ENCODE data around the gene NVL.
"Not testable (repeated sequence)": the region's sequence is repeated elsewhere in the genome, so short reads cannot be mapped to it uniquely, and the experiment has no call there.

The NVL gene

DNA sequence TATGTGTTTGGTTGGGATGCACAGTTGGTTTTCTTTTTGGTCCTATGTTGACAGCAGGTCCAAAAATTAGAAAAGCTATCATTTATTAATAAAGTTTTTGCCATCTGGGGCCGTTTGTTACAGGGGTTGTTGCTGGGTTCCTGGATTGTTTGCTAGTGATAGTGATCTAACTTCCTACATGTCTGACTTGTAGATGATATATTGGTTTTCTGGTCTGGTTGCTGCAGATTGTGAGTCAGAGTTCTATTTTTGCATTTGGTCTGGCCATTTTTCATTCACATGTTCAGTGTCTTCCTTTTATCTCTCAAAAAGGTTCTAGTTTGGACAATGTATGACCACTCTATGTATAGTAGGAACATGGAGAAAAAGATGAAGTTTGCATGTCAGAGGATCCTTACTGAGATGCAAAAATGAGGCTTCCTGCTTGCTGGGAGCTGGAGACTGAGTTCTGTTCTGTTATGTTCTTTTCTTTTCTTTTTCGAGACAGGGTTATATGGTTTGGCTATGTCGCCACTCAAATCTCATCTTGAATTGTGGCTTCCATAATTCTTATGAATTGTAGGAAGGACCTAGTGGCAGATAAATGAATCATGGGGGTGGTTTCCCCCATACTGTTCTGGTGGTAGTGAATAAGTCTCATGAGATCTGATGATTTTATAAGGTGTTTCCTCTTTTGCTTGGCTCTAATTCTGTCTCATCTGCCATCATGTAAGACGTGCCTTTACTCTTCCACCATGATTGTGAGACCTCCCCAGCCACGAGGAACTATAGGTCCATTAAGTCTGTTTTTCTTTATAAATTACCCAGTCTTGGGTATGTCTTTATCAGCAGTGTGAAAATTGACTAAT, 4.2 kb upstream of the NVL start:
- DNase-seq, result no peak

DNA sequence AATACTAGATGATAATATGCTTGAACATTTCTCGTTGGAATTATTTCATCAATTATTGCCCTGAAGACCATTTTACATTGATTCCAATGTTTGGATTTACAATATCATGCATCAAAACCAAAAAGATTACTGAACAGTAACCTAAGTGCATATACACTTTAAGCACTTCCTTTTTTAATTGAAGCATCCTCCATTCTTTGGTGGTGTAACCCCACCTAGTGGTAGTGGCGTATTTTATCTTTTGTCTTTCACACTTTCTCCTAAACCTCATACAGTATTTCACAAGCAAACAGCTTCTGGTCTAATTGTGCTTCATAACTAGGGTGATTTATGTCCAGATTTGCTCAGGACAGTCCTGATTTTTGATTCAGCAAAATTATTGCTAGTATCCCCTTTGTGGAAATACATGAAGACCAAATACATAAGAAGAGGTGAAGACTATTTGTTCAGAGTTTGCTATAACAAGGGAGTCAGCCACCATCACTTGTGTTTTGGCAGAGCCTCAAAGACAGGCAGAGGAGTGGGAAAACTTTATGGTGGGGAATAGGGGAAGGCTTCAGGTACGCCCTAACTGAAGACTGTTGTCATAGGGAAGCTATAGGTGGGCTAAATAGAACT, 3.4 kb upstream of the NVL start:
- no peak for DNase-seq

DNA sequence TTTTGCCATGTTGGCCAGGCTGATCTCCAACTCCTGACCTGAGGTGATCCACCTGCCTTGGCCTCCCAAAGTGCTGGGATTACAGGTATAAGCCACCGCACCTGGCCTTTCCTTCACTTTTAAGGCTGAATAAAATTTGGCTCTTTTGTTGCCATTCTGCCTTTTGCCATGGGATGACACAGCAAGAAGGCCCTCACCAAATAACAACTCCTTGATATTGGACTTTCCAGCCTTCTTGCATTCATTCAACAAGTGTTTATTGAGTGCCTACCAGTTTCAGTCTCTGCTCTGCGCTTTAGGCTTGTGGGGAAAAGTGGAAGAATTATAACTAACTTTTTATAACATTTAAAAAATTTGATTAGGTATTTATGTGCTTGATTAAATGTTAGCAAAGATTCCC, 1.9 kb upstream of the NVL start:
- DNase-seq, result no peak

DNA sequence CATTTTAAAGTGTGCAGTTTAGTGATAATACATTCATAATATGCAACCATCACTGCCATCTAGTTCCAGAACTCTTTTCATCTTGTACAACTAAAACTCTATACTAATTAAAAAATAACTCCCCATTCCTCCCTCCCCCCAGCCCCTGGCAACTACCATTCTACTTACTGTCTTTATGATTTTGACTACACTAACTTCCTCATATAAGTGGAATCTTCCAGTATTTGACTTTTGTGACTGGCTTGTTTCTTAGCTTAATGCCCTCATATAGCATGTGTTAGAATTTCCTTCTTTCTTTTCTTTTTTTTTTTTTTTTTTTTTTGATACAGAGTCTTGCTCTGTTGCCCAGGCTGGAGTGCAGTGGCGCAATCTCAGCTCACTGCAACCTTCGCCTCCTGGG, 1.4 kb upstream of the NVL start:
- DNase-seq, result no peak

DNA sequence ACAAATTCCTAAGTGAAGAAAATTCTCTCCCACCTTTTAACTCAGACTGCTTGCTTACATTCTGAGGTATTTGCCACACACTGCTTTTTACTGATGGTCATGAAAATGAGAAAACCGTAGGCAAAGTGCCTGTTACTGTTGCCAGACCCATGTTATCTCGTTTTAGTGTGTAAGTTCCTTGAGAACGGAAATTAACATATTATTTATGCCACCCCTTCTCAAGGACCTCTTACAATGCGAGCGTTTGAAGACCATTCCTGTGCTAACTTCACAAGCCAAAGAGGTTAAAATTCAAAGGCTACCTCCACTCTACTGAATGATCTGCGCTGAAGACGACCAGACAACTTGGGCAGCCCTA, 509 bp downstream of the NVL start:
- DNase-seq, result no peak

DNA sequence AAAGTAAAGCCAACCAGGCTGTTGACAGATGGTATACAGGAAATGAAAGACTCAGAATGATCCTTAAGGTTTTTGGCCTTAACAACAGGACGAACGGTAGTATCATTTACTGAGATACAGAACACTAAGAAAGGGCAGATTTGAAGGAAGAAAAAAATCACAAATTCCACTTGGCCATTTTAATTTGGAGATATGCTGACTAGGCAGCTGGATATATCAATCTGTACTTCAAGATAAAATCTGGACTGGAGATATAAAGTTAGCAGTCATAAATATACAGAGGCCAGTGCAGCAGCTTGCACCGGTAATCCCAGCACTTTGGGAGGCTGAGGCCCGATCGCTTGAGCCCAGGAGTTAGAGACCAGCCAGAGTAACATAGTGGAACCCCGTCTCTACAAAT, 1.3 kb downstream of the NVL start:
- DNase-seq, result no peak

DNA sequence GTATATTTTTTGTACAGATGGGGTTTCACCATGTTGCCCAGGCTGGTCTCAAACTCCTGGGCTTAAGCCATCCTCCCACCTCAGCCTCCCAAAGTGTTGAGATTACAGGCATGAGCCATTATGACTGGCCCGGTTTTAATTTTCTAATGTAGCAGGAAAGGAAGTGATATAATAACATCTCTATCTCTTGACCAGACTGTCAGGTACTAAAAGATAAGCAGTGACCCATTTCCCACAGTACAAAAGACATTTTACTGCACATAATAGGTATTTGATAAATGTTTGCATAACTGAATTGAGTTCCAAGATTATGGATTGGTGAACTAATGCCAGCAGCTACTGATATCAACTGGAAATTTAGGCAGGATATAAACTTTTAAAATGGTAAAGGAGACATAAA, 4.0 kb downstream of the NVL start:
- DNase-seq, result no peak

DNA sequence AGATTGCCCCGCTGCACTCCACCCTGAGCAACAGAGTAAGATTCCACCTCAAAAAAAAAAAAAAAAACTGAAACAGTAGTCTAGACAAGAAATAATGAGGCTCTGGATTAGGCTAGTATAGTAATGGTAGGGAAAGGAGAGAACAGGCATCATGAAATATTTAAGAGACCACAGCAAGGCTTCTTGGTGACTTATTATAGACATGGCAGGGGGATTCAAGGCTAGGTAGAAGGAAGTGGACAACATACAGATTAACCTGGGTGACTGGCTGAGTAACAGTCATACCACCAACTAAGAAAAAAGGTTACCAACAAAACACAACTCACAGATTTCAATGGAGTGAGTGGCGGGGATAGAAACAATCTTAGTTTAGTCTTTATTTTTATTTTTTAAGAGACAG, 8.3 kb downstream of the NVL start:
- no peak for DNase-seq

DNA sequence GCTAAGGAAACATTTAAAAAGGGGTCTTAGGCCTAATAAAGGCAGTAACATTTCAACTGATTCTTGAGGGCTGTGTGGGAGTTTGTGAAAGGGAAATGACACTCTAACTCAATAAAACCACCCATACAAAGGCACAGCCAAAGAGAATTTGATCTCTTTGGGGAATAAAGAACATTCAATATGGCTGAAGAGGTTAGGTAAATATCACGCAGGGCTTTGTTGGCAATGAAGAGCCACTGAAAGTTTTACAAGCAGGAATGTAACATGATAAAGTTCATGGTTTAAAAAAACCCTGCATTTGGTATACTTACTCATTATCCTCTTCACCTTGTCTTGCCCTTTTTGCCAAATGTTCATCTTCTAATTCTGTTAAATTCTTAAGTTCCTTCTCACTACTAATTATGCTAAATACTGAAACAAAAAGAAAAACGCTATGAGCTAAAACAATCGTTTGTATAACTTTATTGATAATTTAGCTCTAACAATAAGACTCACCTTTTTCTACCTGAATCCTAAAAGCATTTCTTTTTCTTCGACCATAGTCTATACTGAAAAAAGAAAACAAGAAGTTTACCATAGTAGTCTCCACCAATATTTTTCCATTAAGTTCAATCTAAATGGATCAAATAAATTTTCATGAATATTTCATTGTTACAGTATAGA, 12.5 kb downstream of the NVL start:
- DNase-seq, result no peak

DNA sequence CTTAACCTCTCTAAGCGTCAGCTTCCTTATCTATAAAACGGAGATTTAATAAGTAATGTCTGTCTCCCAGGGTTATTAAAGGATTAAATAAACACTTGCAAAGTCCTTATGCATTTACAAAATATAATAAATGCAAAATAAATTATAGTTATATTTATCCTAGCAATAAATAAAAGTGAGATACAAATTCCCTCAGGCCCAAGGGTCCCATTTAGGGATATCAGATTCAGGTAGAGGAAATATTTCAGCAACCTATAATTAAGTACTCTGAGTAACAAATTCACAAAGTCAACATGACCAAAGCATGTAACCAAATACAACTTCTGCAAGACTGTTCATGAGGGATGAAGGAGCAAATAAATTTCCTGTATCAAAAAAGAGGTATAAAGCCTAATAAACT, 17.9 kb downstream of the NVL start:
- DNase-seq, result no peak

DNA sequence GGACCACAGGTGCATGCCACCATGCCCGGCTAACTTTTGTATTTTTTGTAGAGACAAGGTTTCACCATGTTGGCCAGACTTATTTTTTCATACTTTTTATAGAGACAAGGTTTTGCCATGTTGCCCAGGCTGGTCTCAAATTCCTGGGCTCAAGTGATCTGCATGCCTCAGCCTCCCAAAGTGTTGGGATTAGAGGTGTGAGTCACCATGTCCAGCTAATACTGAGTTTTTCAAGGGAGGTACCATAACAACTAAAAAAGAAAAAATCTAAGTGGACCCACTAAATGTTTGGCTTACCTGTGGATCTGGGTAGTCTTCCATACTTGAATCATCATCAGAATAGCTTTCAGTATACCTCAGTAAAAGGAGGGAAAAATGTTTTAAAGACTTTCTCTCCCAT, 18.5 kb downstream of the NVL start:
- DNase-seq, result not testable (repeated sequence)

DNA sequence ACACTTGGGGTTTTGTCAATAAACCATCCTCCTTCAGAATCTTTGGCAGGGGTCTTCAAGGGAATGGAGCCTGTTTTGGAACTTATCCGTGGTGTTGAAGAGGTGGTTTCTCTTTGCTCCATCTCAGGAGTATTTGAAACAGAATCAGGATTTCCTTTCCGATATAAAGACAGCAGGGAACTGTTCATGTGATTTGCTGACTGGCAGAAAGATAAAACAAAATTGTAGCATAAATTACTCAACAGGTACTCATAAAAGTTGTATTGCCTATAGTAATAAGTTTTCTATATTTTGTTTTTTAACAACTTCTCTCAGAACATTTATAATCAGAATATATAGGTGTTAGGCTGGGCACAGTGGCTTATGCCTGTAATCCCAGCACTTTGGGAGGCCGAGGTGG, 21.9 kb downstream of the NVL start:
- DNase-seq, result no peak

DNA sequence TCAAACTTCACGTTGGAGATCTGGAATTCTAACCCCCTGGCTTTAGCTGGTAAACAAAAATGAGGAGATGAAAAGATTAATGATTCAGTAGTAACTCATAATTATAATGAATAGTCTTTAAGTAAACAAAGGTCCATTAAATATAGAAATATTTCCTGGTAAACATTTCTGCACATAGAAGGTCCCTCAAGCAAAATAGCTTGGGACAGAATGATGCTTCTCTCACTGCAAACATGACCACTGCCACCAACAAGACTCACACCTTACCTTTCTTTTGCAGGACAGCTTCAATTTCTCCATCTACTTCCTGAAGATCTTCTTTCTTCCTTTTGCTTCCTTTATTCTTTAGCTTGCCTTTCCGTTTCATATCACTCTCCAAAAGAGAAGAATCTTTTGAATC, 25.2 kb downstream of the NVL start:
- DNase-seq, result no peak

DNA sequence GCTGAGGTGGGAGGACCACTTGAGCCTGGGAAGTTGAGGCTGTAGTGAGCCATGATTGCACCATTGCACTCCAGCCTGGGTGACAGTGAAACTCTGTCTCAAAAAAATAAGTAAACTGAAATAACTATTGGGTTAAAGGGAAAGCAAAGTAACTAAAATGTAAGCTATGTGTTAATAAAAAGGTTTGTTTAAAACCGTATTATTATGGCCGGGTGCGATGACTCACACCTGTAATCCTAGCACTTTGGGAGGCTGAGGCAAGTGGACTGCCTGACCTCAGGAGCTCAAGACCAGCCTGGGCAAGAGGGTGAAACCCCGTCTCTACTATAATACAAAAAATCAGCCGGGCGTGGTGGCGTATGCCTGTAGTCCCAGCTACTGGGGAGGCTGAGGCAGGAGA, 27.0 kb downstream of the NVL start:
- no peak for DNase-seq

DNA sequence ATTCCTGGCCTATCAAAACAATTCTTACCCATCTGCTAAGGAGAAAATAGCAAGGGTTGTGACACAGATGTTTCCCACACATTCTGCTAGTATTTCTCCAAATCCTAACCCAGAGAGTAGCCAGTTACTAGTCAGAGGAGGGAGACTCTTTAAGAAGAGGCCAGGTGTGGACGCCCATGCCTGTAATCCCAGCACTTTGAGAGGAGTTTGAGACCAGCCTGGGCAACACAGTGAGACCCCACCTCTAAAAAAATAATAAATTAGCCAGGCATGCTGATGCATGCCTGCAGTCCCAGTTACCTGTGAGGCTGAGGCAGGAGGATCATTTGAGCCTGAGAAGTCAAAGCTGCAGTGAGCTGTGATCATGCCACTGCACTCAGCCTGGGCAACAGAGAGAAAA, 28.6 kb downstream of the NVL start:
- no peak for DNase-seq

DNA sequence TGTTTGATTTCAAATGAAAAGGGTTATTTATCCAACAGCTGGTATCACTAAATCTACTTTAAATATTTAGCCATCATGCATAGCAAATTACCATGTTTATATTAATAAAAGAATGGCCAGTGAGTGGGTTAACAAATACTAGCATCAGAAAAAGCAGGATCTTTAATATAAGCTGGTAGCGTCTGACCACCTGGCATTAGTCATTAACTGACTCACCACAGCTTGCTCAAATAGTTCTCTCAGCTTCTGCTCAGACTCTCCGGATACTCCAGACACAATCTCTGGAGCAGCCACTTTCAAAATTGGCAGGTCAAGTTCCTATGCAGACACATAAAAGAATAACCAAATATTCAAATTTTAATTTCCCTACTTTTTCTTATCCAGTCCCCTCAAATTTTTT, 29.6 kb downstream of the NVL start:
- no peak for DNase-seq

DNA sequence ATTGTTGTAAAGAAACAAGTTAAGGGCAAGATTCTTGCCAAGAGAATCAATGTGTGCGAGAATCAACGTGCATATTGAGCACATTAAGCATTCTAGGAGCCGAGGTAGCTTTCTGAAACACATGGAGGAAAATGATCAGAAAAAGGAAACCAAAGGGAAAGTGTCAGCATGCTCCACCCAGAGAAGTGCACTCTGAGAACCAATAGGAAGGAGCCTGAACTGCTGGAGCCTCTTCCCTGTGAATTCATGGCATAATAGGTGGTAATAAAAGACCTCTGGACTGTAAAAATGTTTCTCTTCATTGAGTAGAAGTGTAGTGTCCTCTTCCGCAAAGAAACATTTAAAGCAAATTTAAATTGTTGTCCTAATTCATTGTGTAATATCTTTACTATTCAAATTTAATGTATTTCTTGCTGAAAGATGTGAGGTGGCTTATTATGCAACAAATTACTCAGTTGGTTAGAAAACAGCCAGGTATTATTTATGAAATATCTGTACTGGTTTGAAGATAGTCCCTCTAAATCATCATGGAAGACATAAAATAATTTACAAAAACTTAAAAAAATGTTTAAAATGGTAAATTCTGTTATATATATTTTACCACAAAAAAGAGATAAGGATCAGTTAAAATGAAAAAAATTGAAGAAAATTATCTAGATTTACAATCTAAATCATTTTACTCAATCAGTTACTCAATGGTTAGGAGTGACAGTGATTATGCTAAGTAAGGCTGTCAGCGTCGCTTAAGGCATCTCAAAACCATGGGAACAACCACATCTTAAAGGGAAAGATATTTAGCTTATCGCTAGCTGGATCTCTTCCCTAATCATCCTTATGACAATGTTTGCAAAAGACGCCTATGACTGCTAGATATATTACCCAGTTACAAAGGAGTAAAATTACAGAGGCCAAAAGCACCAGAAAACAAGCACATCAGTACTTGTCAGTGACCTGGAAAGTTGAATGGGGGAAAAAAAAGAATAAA, 31.3 kb downstream of the NVL start:
- no peak for DNase-seq

DNA sequence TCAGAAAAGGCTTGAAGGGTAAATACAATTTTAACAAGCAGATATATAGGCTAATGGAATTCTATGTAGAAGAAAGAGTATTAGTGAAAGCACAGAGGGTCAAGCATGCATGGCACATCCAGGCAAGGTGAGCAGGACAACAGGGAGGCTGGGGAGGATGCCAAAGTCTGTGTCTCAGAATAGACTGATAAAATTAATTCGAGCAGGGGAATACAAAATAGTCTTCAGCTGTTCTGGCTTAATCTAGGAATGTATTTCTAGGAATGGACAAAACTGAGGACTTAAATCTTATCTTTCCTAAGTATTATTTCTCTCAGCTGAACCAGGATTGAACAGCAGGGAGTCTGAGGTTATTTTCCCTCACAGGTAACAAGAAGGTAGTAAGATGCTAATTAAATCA, 35.2 kb downstream of the NVL start:
- DNase-seq, result no peak

DNA sequence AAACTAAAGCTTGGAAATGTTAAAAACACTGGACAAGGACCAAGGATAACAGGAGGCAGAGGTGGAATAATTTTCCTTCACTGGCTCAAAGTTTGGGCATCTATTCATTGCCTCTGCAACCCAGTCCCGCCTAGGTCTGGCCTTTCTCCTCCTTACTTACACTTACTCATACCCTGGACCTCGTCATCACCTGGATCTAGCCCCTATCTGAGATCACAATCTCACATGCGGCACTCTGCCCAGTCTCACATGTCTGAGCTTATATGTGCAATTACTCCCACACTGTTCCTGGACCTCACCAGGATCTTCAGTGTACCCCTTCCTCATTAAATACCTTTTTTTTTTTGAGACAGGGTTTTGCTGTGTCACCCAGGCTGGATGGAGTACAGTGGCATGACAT, 37.6 kb downstream of the NVL start:
- no peak for DNase-seq

DNA sequence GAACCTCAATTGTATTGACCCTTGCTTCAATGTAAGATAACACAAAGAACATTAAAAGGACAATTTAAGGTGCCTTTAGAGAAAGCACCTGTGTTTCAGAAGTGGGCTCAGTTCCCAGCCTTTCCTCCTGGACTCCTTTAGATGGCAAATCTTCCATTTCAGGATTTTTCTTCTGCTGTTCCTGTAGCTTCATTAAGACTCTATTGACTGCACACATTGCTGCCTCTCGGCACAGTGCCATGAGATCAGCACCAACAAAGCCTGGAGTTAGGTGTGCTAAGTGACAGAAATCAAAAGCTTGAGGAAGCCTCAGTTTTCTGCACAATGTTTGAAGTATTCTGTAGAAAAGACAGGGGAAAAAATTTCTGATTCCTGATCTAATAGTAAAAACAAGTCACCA, 40.6 kb downstream of the NVL start:
- no peak for DNase-seq

DNA sequence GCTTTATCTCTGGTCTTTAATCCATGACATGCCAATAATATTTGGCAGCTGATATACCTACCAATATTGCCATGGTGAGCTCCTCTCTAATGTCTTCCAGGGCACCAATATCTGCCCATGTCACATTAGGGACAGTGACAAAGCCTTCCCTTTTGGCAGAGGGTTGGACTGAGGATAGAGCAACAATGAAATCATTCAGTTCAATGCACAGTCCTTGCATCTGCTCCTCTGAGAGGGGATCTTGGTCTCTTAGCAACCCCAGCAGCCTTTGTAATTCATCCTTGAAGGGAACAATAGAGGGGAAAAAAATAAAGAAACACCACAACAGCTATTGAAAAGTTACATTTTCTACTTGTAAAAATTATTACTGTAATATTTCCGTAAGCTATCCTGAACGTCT, 42.3 kb downstream of the NVL start:
- DNase-seq, result no peak

DNA sequence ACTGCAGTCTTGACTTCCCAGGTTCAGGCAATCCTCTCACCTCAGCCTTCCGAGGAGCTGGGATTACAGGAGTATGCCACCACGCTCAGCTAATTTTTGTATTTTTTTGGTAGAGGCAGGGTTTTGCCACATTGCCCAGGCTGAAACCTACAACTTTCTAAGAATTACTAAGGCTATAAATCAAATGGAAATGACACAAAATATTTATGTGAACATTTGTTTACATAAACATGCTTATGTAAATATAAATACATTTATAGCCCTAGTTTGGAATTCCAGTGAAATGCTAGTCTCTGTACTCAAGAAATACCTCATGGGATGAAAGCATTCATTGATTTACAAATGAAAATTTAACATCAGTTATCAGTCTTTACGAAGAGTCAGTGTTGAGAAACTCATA, 47.8 kb downstream of the NVL start:
- DNase-seq, result no peak
